GM12878 (cell line): ENCODE measurements around the gene SEMA7A. TPM values are rescaled to one million over a fixed set of nuclear protein-coding genes. Genes with fewer than 3 reads are reported as not detected.

Experiments
- ATAC-seq: fragments of 200-7000 bp; cut with Tn5 transposase; 3 replicates; pipeline ENCODE4 v1.9.1; 2020; ENCODE audit warnings: mild to moderate bottlenecking, moderate library complexity
- BruUV-seq: library from RNA; stranded (reverse); fragments of 400-500 nt; replicated peaks from 2 replicates; lab custom pipeline; 2021; lab: Mats Ljungman, UMichigan
- CTCF ChIA-PET: fragments of 300-600 bp; sonication (Branson Sonifier 250); formaldehyde crosslinking; extraction: SDS; loops from one replicate; lab custom pipeline; 2021; ENCODE audit warnings: inconsistent platforms; lab: Yijun Ruan, JAX
- POLR2A ChIA-PET: fragments of 350-600 bp; formaldehyde crosslinking; extraction: SDS; loops from one replicate; lab custom pipeline; 2021; ENCODE audit warnings: inconsistent platforms; lab: Charles Lee
- RAD21 ChIA-PET: fragments of 300-600 bp; sonication (Branson Sonifier 250); formaldehyde crosslinking; loops from one replicate; lab custom pipeline; 2023; ENCODE audit warnings: antibody characterized with exemption; ENCODE audit not compliant: unreplicated experiment; lab: Charles Lee
- SMC1A ChIA-PET: fragments of 300-600 bp; sonication (Branson Sonifier 250); formaldehyde crosslinking; loops from one replicate; lab custom pipeline; 2023; ENCODE audit not compliant: unreplicated experiment, uncharacterized antibody; lab: Charles Lee
- DNase-seq: peaks from one replicate; pipeline ENCODE4 v3.0.0-alpha.2; 2011; ENCODE audit warnings: low read depth, low spot score
- FAIRE-seq: peaks from 3 replicates; lab custom pipeline; 2011; peaks lifted over from hg19 to GRCh38; lab: Jason Lieb, UNC
- H2AFZ ChIP-seq: 2 replicates; pipeline ENCODE4 v1.6.0; 2011; ENCODE audit warnings: low read depth, low read length, control low read depth; ENCODE audit not compliant: control insufficient read depth
- H3K27ac ChIP-seq: 2 replicates; pipeline ENCODE4 v1.5.1; 2011; ENCODE audit warnings: control low read depth; ENCODE audit not compliant: control insufficient read depth, insufficient read depth
- H3K27me3 ChIP-seq, 2 experiments: replicated peaks in 1 of 2; 2 replicates each; pipeline versions ENCODE4 v1.6.0 to v1.6.1; 2011; ENCODE audit warnings: low read length in 1 of 2; ENCODE audit not compliant: control insufficient read depth in 2 of 2, insufficient read depth in 2 of 2
- H3K36me3 ChIP-seq, 2 experiments: 2 replicates each; pipeline ENCODE4 v1.5.1; 2011; ENCODE audit warnings: low read length in 1 of 2; ENCODE audit not compliant: control insufficient read depth in 2 of 2, insufficient read depth in 2 of 2
- H3K4me1 ChIP-seq: 2 replicates; pipeline ENCODE4 v1.6.1; 2011; ENCODE audit warnings: mild to moderate bottlenecking, low read length, moderate library complexity, mixed read lengths; ENCODE audit not compliant: control insufficient read depth, insufficient read depth
- H3K4me2 ChIP-seq: 2 replicates; pipeline ENCODE4 v1.6.0; 2011; ENCODE audit warnings: control low read depth; ENCODE audit not compliant: control insufficient read depth, insufficient read depth
- H3K4me3 ChIP-seq: fragments of 200-600 bp; sonication (generic); 2 replicates; pipeline ENCODE4 v1.5.1; 2016
- H3K79me2 ChIP-seq: 2 replicates; pipeline ENCODE4 v1.6.0; 2011; ENCODE audit warnings: low read length; ENCODE audit not compliant: control insufficient read depth, insufficient read depth
- H3K9ac ChIP-seq: 2 replicates; pipeline ENCODE4 v1.8.0; 2011; ENCODE audit warnings: low read length, control low read depth, mixed read lengths; ENCODE audit not compliant: control insufficient read depth, insufficient read depth
- H3K9me3 ChIP-seq: replicated peaks from 3 replicates; pipeline ENCODE4 v1.5.1; 2011; ENCODE audit warnings: mild to moderate bottlenecking, low read length; ENCODE audit not compliant: control insufficient read depth, insufficient read depth
- H4K20me1 ChIP-seq: 2 replicates; pipeline ENCODE4 v1.6.0; 2011; ENCODE audit not compliant: control insufficient read depth, insufficient read depth
- BCLAF1 ChIP-seq: fragments of 450-650 bp; IDR thresholded peaks from 2 replicates; pipeline ENCODE4 v1.6.1; 2017; ENCODE audit warnings: antibody characterized with exemption, mild to moderate bottlenecking, moderate library complexity
- CTCF ChIP-seq, 3 experiments: IDR thresholded peaks in 2 of 3; conservative IDR thresholded peaks in 1 of 3; 2 replicates each; pipeline ENCODE4 v1.5.1; 2011; ENCODE audit warnings: low read depth in 3 of 3, low read length in 3 of 3, mild to moderate bottlenecking in 3 of 3, control low read depth in 2 of 3, moderate library complexity in 2 of 3, inconsistent platforms in 1 of 3, mixed read lengths in 1 of 3; ENCODE audit not compliant: control insufficient read depth in 2 of 3, insufficient read depth in 1 of 3; ENCODE audit errors: extremely low read depth in 1 of 3
- ELK1 ChIP-seq: IDR thresholded peaks from 2 replicates; pipeline ENCODE4 v1.6.1; 2012; ENCODE audit warnings: low read depth, low read length, improper control_type of control experiment
- ETV6 ChIP-seq, 2 experiments: fragments of 450-650 bp in 1 of 2; IDR thresholded peaks in 1 of 2; conservative IDR thresholded peaks in 1 of 2; 2 replicates each; pipeline ENCODE4 v1.6.1; 2014; ENCODE audit warnings: antibody characterized with exemption in 1 of 2, borderline replicate concordance in 1 of 2, low read depth in 1 of 2, mild to moderate bottlenecking in 1 of 2, moderate library complexity in 1 of 2
- FOS ChIP-seq: IDR thresholded peaks from 3 replicates; pipeline ENCODE4 v1.6.1; 2011; ENCODE audit warnings: borderline replicate concordance; ENCODE audit not compliant: insufficient read length; ENCODE audit errors: extremely low read depth
- GATAD2B ChIP-seq: fragments of 450-650 bp; conservative IDR thresholded peaks from 2 replicates; pipeline ENCODE4 v1.6.1; 2017; ENCODE audit warnings: low read depth, mild to moderate bottlenecking, moderate library complexity
- NBN ChIP-seq: fragments of 450-650 bp; IDR thresholded peaks from 2 replicates; pipeline ENCODE4 v1.6.1; 2016
- SMARCA5 ChIP-seq: fragments of 450-650 bp; IDR thresholded peaks from 2 replicates; pipeline ENCODE4 v1.6.1; 2017; ENCODE audit warnings: mild to moderate bottlenecking
- ZNF207 ChIP-seq: fragments of 450-650 bp; IDR thresholded peaks from 2 replicates; pipeline ENCODE4 v1.6.1; 2014; ENCODE audit warnings: antibody characterized with exemption, mild to moderate bottlenecking, borderline replicate concordance
- WGBS: methylation state at CpG from one replicate; pipeline ENCODE4 v1.1.6; 2016; ENCODE audit warnings: low lambda C conversion rate; ENCODE audit not compliant: insufficient replicate concordance, insufficient coverage; ENCODE audit errors: missing lambda C conversion rate; 5-methylcytosine and 5-hydroxymethylcytosine counted together
- in situ Hi-C: fragments of 300-500 bp; cut with MboI; formaldehyde crosslinking; loops from 9 replicates; pipeline ENCODE4 v1.14.3; 2018; ENCODE audit warnings: mixed read lengths
- intact Hi-C: fragments of 100-400 bp; cut with micrococcal nuclease; formaldehyde crosslinking; loops from one replicate; pipeline ENCODE4 v1.14.2; 2022; ENCODE audit not compliant: unreplicated experiment
- polyA plus RNA-seq, 11 experiments: library from polyadenylated mRNA; depleted of rRNA in 4 of 11; unstranded in 6 of 11; stranded (reverse) in 5 of 11; fragments of >200 nt; fragmentation: Nextera tagmentation in 4 of 11; fragmentation: Illumina TruSeq in 1 of 11; extraction: Ambion mirVana in 4 of 11; extraction: Trizol in 1 of 11; gene quantifications; 1 replicate in 1 of 11; 2 replicates in 10 of 11; pipeline versions ENCODE4 v1.2.1 to v1.2.3, GENCODE V29; 2011 to 2016; ENCODE audit warnings: inconsistent platforms in 2 of 11, missing spikeins in 2 of 11, low read depth in 1 of 11
- total RNA-seq, 4 experiments: library from RNA; depleted of rRNA in 3 of 4; stranded (reverse); fragments of >200 nt in 3 of 4; fragmentation: Illumina TruSeq in 1 of 4; extraction: Trizol in 1 of 4; gene quantifications; 2 replicates each; pipeline versions ENCODE4 v1.2.1 to v1.2.3, GENCODE V29; 2013 to 2021

Gene SEMA7A
- total and polyA plus RNA-seq, 10 of the 15 experiments (the other 5 are each of a cell fraction or from before 2014, with no cell fraction given): 0.08 to 112 (median 53.5) TPM

GRCh38 chr15:74396146-74396438 lies 37.7 kb downstream of the SEMA7A start:
- ChIA-PET RAD21 (interaction anchor here (1.0 to 20.3 kb wide), 6 partner anchors 7 to 32 kb away, joined by 3 to 496 read pairs (median 24); partner anchors contain the start of gene SEMA7A), POLR2A (interaction anchor here (0.6 to 6.2 kb wide), 7 partner anchors 12 to 144 kb away, joined by 3 to 171 read pairs (median 4); partner anchors contain the start of gene SEMA7A), SMC1A (interaction anchor here (0.7 to 12.5 kb wide), 7 partner anchors 9 to 382 kb away, joined by 3 to 336 read pairs (median 7); partner anchors contain the start of gene SEMA7A), CTCF (interaction anchor here (0.9 to 15.7 kb wide), 6 partner anchors 10 to 391 kb away, joined by 3 to 226 read pairs (median 6); no protein-coding TSS in a partner anchor)
- DNase-seq (no peak), ATAC-seq (peak; percentile 0), FAIRE-seq (no peak)
- in situ Hi-C loops (loop anchor here (5.0 kb wide), 1 partner anchor 386 kb away; the partner anchor contains the start of gene CSK), intact Hi-C loops (loop anchor here (1.0 to 10.0 kb wide), 4 partner anchors 8 to 739 kb away; no protein-coding TSS in a partner anchor)
- peak overlapping the region; percentile 25; the same call in 1 of the 2 replicates for H3K4me3 ChIP-seq
- no peak overlapping the region for H2AFZ ChIP-seq
- no peaks in the 10 kb centered on the region for H3K27me3 ChIP-seq
- no TSS peak for BruUV-seq
- peak overlapping the region; percentile 100 for H3K27ac ChIP-seq
- H3K9ac ChIP-seq: peak overlapping the region; percentile 76
- WGBS: 6% methylated on average over 10 of the region's 10 CpGs
- no peaks in the 10 kb centered on the region for H3K9me3 ChIP-seq
- peaks cover 94% of the 10 kb centered on the region for H3K4me1 ChIP-seq
- peak overlapping the region; percentile 96 for H3K4me2 ChIP-seq
- H3K36me3 ChIP-seq: no peaks in the 10 kb centered on the region
- 0 out of 2 replicates have a peak, but pooled peaks have one; percentile 70 for TF ChIP-seq ZNF207
- TF ChIP-seq SMARCA5: 0 out of 2 replicates have a peak, but pooled peaks have one; percentile 12
- no peak for TF ChIP-seq FOS
- TF ChIP-seq GATAD2B: no peak
- TF ChIP-seq CTCF (IDR thresholded peaks at IDR 0.05 in 2 of 3, conservative IDR thresholded peaks at IDR 0.05 in 1 of 3; ENCODE audit: control insufficient read depth in 2 of 3, extremely low read depth in 1 of 3, insufficient read depth in 1 of 3, low read depth in 3 of 3, low read length in 3 of 3): no peak
- 0 out of 2 replicates have a peak, but pooled peaks have one; percentile 7 for TF ChIP-seq ELK1
- no peak for TF ChIP-seq NBN
- no peak for TF ChIP-seq BCLAF1
- no peak for TF ChIP-seq ETV6 (conservative IDR thresholded peaks at IDR 0.05 in 1 of 2, IDR thresholded peaks at IDR 0.05 in 1 of 2; ENCODE audit: borderline replicate concordance in 1 of 2, low read depth in 1 of 2)
- H3K79me2 ChIP-seq: peaks cover 63% of the 10 kb centered on the region
- no peaks in the 10 kb centered on the region for H4K20me1 ChIP-seq
